Activated CD4-positive, alpha-beta T cell treated with anti-CD3 and anti-CD28 coated beads, Interleukin-2, amount 50 U/mL, for 1 hour (primary cell): ENCODE data around the gene CCR3.
"Not testable (repeated sequence)": the region's sequence is repeated elsewhere in the genome, so short reads cannot be mapped to it uniquely, and the experiment has no call there.

Source experiments
- DNase-seq: peaks from one replicate; pipeline ENCODE4 v3.0.0-alpha.2; 2020

The CCR3 gene

GRCh38 chr3:46242120-46242519, at the start of gene CCR3:
CCR3 (plus strand) TSS chr3:46242460; CDS start chr3:46265159, 22,699 bp downstream.
- no peak for DNase-seq

GRCh38 chr3:46192939-46193338, 49.3 kb upstream of the CCR3 start:
- DNase-seq: no peak

- DNase-seq: no peak
These were observed 48.8 kb upstream of the CCR3 start for GRCh38 chr3:46193436-46193835.

- no peak for DNase-seq
These were observed 47.2 kb upstream of the CCR3 start for GRCh38 chr3:46194868-46195553.

DNA sequence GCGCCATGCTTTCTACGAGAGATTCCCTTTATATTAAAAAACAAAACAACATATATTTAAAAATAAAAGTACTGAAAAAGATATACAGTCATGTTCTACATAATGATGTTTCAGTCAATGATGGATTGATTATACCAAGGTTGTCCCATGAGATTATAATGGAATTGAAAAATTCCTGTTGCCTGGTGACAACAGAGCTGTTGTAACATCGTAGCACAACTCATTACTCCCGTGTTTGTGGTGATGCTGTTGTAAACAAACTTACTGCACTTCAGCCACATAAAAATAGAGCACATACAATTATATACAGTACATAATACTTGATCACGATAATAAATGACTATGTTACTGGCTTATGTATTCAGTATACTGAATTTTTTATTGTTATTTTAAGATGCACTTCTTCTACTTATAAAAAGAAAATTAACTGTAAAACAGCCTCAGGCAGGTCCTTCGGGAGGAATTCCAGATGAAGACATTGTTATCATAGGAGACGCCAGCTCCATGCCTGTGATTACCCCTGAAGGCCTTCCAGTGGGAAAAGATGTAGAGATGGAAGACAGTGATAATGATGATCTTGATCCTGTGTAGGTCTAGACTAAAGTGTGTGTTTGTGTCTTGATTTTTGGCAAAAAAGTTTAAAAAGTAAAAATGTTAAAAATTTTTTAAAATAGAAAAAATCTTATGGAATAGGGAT, 45.9 kb upstream of the CCR3 start:
- no peak for DNase-seq

DNA sequence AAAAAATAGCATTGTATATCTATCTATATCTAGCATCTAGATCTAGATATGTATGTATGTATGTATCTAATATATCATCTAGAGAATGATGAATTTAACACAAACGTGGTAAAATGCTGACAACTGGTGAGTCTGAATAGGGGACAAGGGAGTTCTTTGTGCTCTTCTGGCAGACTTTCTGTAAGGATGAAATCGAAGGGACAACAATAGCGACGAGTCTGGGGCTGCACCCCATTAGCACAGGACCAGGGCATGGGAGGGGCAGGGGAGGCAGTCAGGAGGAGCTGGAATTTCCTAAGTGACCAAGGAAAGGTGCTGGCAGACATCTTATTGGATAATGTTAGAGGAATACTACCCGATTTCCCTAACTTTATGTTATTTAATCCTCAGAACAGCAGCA, 42.0 kb upstream of the CCR3 start:
- DNase-seq: no peak

DNA sequence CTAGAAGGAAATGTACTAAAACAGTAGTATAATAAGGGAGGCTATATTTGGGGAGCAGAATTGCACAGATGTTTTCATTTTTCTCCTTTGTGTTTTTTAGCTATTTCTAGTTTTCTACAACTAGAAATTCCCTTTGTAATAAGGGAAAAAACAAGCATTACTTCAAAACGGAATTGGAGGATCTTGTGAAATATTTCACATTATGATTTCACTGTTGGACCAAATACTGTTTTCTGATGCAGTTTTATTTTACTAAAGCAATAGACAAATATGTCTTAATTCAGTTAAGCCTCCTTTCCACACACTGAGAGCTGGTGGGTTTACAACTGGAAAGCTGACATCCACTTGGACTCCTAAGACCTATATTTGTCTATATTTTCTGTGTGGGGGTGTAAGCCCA, 41.5 kb upstream of the CCR3 start:
- no peak for DNase-seq

GRCh38 chr3:46202535-46202934, 39.7 kb upstream of the CCR3 start:
- DNase-seq: no peak

- DNase-seq: no peak
These were observed 38.6 kb upstream of the CCR3 start for GRCh38 chr3:46203681-46204080.

- no peak for DNase-seq
These were observed 36.8 kb upstream of the CCR3 start for GRCh38 chr3:46205286-46205960.

GRCh38 chr3:46206282-46207015, 35.8 kb upstream of the CCR3 start:
- DNase-seq: no peak

- DNase-seq: not testable (repeated sequence)
These were observed 34.7 kb upstream of the CCR3 start for GRCh38 chr3:46207514-46207913.

- DNase-seq: no peak
These were observed 34.0 kb upstream of the CCR3 start, which contains the start of gene CCR1 for GRCh38 chr3:46208167-46208704. CCR1 (minus strand) TSS chr3:46208313; CDS start chr3:46204313, 4,000 bp downstream.

GRCh38 chr3:46209053-46209452, 33.2 kb upstream of the CCR3 start:
- no peak for DNase-seq

DNA sequence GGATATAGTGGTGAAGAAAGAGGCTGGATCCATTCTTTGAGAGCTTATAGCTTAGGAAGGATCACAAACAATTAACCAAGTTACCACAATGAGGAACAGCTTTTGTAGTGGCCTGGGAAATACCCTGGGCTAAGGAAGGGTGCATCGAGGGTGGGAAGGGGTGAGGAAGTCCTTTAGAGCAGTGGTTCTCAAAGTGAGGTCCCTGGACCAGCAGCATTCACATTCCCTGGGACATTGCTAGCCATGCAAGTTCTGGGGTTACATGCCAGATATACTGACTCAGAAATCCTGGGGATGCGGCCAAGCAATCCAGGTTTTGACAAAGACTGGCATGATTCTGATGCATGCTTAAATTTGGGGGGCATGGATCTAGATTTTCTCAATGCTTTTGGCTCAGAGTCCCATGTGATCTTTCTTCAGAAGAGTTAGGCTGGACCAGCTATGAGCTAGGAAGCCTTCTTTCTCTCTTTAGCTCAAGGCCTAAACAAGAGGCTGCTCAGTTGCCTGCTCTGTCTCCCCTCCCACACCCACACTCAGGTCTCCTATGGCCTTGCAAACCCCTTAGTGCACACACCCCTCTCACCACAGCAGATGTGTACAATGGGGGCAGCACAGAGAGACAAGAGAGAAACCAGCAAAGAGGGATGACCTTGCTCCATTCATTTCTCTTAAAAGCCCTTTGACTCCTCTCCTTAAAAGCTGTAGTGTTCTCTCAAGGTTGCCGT, 32.4 kb upstream of the CCR3 start:
- DNase-seq: no peak

- DNase-seq: no peak
These were observed 30.2 kb upstream of the CCR3 start for GRCh38 chr3:46212101-46212500.

GRCh38 chr3:46213201-46213600, 29.1 kb upstream of the CCR3 start:
- DNase-seq: no peak

GRCh38 chr3:46214751-46215352, 27.4 kb upstream of the CCR3 start:
- DNase-seq: no peak

DNA sequence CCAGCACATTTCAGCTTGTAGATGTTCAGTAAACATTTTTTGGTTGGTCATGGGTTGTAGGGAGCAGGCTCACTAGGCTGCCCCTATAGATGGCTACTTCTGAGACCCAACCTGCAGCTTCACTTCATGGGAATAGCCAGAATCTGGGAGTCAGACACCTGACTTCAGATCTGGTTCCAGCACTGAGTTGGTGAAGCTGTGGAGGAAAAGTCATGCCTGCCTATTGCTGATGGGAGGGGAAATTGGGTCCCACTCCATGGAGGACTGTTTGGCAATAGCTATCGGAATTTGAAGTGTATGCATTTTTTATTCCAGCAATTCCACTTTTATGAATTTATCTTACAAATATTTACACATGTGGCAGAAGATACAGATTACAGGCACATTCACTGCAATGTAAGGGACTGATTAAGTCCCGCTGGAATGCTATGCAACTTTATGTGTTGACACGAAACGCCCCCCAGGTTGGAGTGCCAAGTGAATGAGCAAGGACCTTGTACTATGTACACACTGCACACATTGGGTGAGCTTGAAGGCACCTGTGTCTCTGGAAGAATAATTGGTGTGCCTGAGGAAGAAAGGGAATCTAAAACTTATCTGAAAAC, 26.3 kb upstream of the CCR3 start:
- no peak for DNase-seq

- DNase-seq: no peak
These were observed 24.0 kb upstream of the CCR3 start for GRCh38 chr3:46218196-46218709.

- no peak for DNase-seq
These were observed 20.9 kb upstream of the CCR3 start for GRCh38 chr3:46221391-46221790.
